ENCODE results near the gene SHISA9.

DNA sequence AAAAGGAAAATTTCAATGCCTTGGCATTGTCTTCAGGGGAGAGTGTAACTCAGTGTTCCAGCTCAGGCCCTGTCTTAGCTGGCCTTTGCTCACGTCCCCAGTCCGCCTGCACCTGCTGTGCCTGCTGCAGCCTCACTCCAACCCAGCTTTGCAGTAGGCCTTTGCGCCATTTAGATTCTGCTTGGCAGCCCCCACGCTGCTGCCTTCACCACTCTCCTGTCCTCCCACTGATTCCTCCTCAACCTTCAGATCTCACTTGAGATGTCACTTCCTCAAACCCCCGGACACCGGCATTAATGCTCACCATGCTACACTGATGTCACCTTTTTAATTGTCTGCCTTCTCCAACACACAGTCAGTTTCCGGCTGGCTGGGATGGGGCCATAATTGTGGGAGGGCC, 166.2 kb downstream of the SHISA9 start:
- TF ChIP-seq, protein P1, sequence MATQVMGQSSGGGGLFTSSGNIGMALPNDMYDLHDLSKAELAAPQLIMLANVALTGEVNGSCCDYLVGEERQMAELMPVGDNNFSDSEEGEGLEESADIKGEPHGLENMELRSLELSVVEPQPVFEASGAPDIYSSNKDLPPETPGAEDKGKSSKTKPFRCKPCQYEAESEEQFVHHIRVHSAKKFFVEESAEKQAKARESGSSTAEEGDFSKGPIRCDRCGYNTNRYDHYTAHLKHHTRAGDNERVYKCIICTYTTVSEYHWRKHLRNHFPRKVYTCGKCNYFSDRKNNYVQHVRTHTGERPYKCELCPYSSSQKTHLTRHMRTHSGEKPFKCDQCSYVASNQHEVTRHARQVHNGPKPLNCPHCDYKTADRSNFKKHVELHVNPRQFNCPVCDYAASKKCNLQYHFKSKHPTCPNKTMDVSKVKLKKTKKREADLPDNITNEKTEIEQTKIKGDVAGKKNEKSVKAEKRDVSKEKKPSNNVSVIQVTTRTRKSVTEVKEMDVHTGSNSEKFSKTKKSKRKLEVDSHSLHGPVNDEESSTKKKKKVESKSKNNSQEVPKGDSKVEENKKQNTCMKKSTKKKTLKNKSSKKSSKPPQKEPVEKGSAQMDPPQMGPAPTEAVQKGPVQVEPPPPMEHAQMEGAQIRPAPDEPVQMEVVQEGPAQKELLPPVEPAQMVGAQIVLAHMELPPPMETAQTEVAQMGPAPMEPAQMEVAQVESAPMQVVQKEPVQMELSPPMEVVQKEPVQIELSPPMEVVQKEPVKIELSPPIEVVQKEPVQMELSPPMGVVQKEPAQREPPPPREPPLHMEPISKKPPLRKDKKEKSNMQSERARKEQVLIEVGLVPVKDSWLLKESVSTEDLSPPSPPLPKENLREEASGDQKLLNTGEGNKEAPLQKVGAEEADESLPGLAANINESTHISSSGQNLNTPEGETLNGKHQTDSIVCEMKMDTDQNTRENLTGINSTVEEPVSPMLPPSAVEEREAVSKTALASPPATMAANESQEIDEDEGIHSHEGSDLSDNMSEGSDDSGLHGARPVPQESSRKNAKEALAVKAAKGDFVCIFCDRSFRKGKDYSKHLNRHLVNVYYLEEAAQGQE (IDR thresholded peaks at IDR 0.05; ENCODE audit: insufficient read depth in 1 of 2, low read depth in 2 of 2, low read length in 2 of 2), result no peak
- TF ChIP-seq SIN3A (IDR thresholded peaks at IDR 0.05; ENCODE audit: borderline replicate concordance, insufficient read depth, low read length) (no peak), POLR2AphosphoS5 (IDR thresholded peaks at IDR 0.05; ENCODE audit: low read depth, low read length) (no peak), TAF1 (IDR thresholded peaks at IDR 0.05; ENCODE audit: borderline replicate concordance, insufficient read depth, low read length) (no peak), FOXP2 (optimal IDR thresholded peaks at IDR 0.05; ENCODE audit: borderline replicate concordance, extremely low read depth, extremely low read length, insufficient read depth) (no peak)
